ENCODE measurements around the gene CRYBG1.

CRYBG1 gene

DNA sequence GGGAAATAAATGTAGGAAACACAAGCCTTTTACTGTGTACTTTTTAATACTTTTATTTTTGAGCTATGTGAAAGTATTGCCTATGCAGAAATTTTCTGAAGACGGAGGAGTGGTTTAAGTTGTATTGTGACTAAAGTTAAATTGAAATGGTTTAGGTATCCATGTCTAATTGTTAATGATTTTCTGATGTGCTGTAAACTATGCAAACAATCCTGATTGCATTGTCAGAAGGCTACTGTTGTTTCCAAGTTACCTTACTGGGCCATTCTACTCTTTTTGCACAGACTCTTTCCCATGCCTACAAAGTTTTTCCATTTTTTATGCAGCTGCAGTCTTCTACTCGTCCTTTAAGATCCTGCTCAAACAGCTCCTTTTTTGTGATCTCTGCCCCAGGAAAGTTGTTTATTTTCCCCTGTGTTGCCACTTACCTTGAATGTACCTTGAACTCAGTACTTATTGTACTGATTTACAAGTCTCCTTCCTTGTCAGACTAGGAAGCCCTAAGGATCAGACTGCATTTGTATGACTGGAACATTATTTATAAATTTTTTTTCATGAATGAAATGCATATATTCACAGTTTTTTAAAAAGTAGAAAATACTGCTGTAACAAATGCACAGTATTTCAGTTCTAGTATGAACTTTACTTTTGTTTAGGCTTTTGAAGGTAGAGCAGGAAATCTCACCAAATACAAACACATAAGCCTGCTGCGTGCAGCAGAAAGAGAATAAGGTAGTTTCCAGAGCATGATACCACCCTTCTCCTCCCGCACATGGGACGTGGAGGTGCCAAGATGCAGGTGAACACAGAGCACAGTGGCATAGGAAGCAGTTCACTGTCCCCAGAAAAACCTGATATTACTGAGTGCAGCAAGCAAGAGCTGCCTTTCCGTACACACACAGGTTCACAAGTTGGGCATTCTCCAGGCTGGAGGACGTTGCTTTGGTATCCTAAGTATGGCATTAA lies 97.8 kb downstream of the CRYBG1 start:
- no peak for DNase-seq (ENCODE audit: low read depth)

DNA sequence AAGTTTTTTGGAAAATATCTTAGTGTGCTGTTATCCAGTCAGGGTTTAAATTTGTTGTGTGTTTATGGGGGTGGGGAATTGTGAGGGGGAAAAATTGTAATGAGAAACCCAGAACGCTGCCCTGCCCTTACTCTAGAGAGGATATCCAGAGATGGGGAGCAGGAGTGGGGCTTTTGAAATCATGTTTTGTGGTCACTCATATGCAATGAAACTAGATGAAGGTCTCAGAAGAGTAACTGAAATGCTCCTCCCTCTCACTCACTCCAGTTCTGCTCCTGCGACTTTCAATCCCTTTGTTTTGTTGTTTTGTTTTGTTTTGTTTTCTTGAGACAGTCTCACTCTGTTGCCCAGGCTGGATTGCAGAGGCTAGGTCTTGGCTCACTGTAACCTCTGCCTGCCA lies 100.0 kb downstream of the CRYBG1 start:
- no peak for DNase-seq (ENCODE audit: low read depth)

DNA sequence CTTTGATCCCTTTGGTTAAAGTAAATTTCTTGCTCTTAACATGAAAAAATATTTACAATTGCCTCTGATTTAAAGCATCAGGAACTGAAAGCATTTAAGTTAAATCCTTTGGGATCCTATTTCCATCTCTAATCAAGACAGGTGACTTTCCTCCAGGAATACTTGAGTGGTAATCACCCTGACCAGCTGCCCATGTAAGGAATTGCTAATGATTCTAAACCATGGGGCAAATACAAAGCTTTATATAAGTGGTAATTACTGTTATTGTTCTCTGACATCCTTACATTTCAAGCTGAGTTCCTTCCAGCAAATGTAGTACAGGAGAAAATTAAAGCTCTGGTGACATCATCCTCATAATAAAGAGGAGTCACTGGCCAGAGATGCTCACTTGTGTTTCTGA lies 100.6 kb downstream of the CRYBG1 start:
- DNase-seq (ENCODE audit: low read depth) = no peak

DNA sequence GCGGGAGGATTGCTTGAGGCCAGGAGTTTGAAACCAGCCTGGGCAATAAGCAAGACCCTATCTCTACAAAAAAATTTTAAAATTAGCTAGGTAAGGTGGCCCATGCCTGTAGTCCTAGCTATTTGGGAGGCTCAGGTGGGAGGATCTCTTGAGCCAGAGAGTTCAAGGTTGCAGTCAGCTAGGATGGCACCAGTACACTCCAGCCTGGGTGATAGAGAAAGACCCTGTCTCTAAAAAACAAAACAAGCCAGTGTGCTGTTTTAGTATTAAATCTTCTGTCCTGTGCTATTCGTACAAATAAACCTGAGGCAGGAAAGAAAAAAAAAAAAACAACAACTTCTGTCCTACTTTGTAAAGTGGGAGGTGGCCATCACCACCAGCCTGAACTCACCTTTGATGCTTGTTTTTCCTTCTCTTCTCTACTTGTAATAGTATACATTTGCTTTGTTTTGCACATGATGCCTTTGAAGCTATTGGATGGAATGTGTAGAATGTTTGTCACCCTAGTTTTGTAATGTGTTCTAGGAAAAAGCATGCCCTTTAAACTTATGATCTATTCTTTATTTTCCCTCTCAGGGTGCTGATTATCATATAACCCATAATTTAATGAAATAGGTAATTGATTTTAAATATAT lies 102.5 kb downstream of the CRYBG1 start:
- DNase-seq (ENCODE audit: low read depth) = no peak

DNA sequence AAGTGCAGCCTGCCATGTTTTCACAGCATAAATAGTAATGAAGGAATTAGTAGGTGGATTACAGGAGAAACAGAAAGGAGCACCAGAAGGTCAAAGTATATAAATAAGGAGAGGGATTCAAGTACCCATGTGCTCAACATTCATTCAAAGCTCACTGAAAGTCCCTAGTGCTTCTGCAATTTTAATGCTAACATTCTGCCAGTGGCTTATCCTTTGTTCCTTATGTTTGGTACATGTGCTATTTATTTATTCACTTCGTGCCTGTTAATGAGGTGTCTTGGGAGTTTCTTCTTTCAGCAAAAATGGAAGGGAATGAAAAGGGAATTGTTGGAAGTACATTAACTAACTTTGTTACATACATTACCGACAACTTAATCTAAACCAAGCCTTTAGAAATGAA lies 105.7 kb downstream of the CRYBG1 start:
- no peak for DNase-seq (ENCODE audit: low read depth)

DNA sequence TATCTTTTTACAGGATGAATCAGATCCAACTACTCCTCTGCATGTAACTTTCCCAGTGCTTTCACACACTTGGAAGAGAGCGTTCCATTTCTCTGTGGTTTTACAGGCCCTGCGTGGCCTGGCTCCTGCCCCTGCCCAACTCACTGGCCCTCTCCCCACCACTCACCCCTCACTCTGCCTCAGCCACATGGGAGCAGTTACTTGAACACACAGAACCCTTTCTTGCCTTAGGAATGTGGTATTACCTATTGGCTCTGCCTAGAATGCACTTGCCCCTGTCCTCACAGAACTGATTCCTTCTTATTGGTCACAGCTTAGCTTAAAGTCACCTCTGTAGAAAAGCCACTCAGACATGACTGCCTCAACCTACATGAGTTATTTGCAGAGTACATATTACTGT lies 108.4 kb downstream of the CRYBG1 start:
- DNase-seq (ENCODE audit: low read depth) = no peak

DNA sequence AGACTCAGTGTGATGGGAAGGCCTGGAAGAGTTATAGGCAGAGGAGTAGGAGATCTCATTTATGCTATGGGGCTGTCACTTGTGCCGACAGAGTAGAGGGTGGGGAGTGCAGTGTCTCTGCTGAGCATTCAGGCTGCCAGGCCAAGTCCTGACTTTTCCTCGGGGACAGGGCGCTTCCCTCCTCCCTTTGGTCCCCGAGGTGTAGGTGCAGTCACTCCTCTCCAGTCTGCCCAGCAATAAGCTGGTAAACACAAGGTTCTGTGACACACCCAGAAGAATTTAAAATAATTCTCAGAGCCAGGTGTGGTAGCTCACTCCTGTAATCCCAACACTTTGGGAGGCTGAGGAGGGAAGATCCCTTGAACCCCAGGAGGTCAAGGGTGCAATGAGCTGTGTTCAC lies 109.4 kb downstream of the CRYBG1 start:
- DNase-seq (ENCODE audit: low read depth) = no peak

DNA sequence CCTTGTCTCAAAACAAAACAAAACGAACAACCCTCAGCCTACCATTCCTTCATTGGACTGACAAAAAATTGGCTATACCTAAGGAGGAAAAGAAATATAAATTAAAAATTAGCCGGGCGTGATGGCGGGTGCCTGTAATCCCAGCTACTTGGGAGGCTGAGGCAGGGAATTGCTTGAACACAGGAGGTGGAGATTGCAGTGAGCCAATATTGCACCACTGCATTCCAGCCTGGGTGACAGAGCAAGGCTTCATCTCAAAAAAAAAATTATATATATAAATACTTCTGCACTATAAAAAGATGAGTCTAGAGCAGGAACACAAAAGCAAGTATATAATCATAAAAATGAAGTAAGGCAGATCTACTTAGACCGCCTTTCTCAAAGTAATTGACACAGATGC lies 109.8 kb downstream of the CRYBG1 start:
- DNase-seq (ENCODE audit: low read depth) = no peak

DNA sequence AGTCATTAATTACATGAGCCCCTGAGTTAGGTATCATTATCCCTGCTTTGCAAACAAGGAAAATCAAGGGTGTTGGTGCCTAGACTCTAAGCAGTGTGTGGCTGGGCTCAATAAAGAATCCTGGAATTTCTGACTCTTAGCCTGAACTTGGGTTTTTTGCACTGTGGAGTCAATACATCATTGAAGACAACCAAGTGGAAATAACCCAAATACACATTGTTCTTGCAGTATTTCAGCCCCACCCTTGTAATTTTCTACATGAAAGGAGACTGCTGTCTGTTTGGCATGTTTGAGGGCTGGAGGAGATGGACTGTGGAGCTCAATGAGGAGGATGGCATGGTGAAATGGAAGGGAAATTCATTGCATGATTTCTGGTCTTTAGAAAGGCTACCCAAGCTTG lies 110.3 kb downstream of the CRYBG1 start:
- DNase-seq (ENCODE audit: low read depth) = no peak

DNA sequence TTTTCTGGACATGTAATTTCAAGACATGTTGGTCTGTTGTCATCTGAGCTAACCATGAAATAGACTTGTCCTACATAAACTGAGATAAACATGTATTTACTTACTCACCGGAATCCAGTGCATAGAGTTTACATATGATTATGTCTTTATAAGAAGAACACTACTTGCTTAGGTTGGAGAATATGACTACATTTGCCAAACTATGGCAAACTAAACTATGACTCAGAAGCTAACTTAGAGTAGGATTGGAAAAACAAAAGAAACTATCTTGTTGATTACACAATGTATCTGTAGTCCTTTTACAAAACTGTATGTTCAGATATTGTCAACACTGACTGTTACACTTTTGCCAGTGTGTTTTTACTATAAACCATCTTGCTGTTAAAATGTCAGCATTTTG lies 113.3 kb downstream of the CRYBG1 start:
- no peak for DNase-seq (ENCODE audit: low read depth)

DNA sequence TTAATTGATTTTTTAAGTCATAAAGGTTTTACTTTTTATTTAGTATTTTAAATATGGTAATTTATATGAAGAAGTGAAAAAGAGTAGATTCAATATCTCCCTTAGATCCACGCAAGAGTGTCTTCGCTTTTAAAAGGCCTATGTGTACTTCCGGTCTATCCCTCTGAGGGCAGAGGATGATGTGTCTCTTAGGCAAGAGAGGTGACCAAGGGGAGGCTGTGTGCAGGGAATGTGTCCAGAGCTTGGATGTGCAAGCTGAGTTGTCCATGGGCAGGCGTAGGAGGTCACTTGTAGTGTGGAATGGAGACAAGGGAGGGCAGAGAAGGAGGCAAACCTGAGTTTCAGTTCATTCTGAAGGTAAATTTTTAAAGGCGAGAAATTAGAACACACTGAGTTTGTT lies 113.9 kb downstream of the CRYBG1 start:
- no peak for DNase-seq (ENCODE audit: low read depth)

DNA sequence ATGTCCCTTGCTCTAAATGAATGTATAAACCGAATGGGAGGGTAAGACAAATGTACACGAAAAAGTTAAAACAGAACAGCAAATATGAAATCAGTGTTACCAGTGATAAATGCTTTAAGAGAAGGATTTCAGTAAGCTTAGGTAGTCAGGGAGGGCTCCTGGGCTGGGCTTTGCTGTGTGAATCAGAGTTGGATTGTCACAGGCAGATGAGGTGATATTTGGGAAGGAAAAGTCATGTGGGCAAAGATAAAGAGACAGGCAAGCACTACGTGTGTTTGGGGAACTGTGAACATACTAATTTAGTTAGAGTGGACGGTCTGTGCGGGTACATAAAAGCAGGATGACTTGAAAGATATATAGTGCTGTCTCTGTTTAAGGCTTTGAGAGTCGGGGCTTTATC lies 114.8 kb downstream of the CRYBG1 start:
- DNase-seq (ENCODE audit: low read depth) = no peak

DNA sequence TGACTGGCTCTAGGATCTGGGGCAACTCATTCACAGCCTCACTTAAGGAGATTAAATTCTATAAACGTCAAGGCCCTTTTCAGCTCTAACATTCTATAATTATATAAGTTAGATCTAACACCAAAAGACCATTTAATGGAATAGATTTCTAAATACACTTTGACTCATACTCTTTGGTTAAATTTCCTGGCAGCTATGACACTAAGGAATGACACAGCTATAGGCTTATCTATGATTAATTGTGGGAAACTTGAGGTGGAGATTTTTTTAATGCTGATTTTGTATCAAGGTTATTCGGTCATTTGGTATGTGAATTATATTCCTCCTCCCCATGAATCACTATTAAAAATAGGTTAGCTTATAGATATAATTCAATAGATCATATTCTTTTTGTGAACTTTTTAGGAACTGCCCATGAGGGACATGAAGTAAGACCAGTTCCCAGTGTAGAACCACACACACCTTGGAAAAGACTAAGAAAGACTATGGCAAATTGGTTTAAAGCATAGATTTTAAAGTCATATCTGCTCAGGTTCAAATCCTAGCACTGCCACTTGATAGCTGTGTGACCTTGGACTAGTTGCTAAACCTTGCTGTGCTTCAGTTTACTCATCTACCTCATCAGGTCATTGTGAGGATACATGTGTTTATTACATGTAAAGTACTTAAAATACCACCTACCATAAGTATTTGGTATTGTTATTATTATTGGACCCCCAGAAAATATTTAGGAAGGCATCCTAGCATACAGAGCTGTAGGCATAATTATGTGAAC lies 116.0 kb downstream of the CRYBG1 start:
- no peak for DNase-seq (ENCODE audit: low read depth)

DNA sequence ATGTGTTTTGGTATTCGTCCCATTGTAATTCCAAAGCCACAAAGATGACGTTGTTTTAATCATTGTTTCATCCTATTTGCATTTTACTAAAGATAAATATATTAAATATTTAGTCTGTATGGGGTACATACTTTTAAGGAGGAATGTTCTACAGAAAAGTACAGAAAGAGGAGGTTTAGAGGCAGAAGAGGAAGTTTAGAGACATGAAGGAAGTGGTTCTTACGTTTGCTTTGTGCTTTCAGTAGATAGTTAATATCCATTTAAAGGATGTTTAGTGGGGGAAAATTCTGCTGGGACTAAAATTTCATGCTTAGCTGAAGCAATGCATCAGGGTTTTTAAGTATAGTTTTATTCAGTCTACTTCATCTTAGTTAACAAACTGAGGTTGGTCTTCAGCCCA lies 116.6 kb downstream of the CRYBG1 start:
- DNase-seq (ENCODE audit: low read depth) = no peak

DNA sequence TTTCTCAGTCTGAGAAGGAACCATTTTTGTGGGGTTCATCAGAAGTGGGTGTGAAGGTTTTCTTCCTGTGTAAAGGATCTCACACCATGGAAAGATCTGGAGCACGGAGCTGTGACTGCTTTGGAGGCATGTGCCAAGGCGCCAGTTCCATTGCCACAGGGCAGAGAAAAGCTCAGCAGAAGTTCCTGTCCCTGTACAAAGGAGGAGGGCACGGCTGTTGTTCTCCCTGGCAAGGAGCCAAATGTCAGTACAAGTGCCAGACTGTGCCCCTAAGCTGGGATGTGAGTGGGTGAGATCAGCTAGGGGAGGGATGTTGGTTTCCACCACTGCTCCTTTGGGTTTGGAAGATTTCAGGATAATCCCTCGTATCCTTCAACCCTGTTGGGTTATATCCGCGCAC lies 117.3 kb downstream of the CRYBG1 start:
- DNase-seq (ENCODE audit: low read depth) = no peak

DNA sequence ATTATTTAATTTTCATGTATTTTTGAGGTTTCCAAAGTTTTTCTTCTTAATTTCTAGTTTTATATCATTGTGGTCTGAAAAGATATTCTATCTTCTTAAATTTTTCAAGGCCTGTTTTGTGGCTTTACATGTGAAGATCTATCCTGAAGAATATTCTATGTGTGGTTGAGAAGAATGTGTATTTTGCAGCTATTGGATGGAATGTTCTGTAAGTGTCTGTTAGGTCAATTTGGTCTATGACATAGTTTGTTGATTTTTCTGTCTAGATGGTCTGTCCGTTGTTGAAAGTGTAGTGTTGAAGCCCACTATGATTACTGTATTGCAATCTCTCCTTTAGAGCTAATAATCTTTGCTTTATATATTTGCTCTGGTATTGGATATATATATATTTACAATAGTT lies 125.7 kb downstream of the CRYBG1 start:
- DNase-seq (ENCODE audit: low read depth) = no peak

DNA sequence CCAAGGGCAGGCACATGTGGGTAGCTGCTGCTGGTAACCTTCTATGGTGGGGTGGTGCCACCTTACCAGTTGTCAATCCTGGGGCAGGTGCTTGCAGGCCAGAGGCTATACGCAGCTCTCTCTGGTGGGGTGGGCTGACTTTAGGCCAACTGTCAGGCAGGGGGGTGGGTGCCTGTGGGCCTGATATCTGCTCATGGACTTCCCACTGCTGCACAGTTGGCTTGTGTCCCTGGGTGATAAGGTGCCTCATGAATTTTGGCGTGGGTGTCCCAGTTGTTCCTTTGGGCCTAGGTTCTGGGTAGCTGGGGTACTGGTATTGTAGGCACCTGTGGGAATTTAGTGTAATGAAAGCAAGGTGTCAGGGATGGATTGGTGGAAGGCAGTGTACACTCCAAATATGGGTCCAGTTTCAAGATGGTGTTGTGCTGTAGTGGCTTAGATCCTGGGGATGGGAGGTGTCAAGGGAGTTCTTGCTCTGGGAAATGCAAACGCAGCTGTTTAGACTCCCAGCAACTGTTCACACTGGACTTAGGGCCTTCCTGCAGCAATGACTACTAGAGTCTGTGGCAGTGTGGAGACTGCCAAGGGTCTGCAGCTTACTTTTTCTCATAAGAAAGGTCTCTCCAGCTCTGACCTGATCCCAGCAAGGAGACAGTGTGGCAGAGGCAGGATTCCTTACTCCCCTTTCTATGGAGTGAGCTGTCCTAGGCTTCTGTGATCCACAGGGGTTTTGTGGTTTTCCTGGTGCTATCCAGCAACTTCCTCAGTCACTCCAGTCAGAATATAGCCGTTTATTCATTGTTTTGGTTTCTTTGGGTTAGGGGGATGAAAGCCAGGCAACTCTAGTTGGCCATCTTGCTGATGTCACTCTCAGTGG lies 128.2 kb downstream of the CRYBG1 start:
- DNase-seq (ENCODE audit: low read depth) = no peak

DNA sequence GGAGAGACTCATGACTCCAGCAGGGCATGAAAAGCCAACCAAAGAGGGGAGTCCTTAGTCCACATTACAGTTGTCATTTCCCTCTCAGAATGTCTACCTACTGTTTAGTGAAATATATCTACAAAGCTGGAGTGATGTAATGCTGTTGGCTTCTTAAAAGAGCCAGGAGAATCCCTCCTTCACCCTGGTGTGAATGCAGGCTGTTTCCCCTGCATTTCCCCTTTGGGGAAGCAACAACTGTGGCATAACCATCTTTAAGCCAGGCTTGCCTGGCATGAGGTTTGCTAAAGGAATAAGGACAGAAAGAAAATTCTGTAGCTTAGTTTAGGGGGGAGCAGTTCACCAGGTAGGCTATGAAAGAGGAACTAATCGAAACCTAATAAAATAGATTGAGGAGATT lies 129.5 kb downstream of the CRYBG1 start:
- DNase-seq (ENCODE audit: low read depth) = no peak

DNA sequence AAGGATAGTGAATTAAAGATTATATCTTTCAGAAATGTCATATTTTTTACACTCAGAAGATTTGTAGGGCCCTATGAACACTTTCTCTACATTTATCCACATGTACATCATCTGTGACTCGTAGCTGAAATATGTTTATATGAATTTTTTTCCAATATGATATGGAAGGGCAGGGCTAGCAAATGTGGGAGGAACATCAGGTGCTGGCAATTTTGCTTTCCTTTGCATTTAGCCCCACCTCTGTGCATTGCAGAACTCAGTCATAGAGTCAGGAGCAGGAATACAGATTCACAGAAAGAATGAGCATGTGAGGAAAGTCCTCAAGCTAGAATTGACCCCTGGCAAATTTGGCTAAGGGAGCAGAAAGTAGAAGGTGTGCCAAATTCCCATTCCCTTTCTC lies 129.9 kb downstream of the CRYBG1 start:
- DNase-seq (ENCODE audit: low read depth) = no peak

DNA sequence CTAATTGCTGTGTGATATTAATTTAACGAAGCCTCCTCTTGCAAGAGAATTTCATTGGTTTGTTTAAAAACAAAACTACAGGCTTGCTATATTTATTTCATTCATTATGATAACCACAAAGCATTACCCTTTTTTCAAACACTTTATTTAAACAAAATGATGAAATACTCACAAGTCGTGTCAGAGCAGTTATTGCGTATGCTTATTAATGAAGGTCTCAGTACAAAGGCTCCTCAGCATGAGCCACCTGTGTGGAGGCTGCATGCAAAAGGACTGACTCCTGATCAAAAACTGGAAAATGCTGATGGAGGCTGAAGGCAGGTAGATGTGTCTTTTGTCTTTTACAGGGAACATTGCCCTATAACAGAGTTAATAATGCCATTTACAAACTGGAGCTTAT lies 130.5 kb downstream of the CRYBG1 start:
- DNase-seq (ENCODE audit: low read depth) = no peak

DNA sequence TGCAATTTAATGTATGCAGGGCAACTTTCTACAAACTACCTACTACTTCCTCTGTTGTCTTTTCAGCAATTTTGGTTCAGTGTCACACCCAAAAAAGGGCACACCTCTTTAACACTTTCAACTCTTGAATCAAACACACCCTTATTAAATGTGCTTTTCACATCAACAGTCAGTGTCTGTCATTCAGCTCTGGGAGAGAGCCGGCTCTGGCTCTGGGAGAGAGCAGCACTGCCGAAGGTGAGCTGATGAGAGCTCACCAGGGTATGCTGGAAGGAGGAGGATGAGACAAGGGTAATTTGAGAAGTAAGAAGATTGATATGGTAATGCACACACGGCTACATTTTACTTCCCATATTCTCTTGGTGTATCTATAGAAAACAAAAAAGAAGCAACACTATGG lies 134.5 kb downstream of the CRYBG1 start:
- DNase-seq (ENCODE audit: low read depth) = no peak

DNA sequence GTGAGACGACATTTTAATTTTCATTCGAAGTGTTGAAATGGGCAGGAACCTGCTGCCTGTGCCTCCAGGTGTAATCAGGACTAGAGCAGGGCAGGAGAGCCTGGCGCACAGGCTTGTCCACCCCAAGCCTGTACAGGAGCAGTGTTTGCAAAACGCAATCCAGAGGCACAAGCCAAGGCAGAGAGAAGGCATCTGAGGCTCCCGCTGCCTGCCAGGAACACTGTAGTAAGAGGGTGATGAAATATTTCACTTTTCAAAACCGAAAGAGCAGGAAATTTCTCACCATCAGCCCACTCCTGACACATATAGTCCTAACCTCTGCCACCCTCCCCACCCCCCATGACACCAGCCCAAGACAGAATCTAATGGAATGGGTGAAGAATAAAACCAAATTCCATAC lies 136.3 kb downstream of the CRYBG1 start:
- no peak for DNase-seq (ENCODE audit: low read depth)
